SK-N-SH (cell line): ENCODE data around the gene DMGDH. TPM values are rescaled to one million over a fixed set of nuclear protein-coding genes. Genes with fewer than 3 reads are reported as not detected.

Experiments
- CTCF ChIA-PET: fragments of 300-600, 350-600 bp; formaldehyde crosslinking; extraction: SDS; loops from one replicate; lab custom pipeline; 2021; lab: Yijun Ruan, JAX
- POLR2A ChIA-PET: fragments of 350-600 bp; sonication (Branson Sonifier 250); formaldehyde crosslinking; extraction: SDS; loops from one replicate; lab custom pipeline; 2020; ENCODE audit warnings: antibody characterized with exemption, inconsistent platforms; lab: Yijun Ruan, JAX
- DNase-seq: peaks from one replicate; pipeline ENCODE4 v3.0.0; 2012
- H2AFZ ChIP-seq: fragments of 200-600 bp; sonication (generic); 2 replicates; pipeline ENCODE4 v1.8.1; 2016; ENCODE audit warnings: antibody characterized with exemption, mild to moderate bottlenecking, low read depth
- H3F3A ChIP-seq: fragments of 200-600 bp; sonication (generic); replicated peaks from 2 replicates; pipeline ENCODE3; 2016; ENCODE audit warnings: antibody characterized with exemption, mild to moderate bottlenecking; ENCODE audit not compliant: insufficient read depth
- H3K27ac ChIP-seq, 2 experiments: fragments of 200-500 bp in 1 of 2; fragments of 200-600 bp in 1 of 2; sonication (Bioruptor generic) in 1 of 2; sonication (generic), shearing (Covaris generic) in 1 of 2; 2 replicates each; pipeline versions ENCODE4 v1.5.1 to v1.6.1; 2014 to 2016; ENCODE audit warnings: low read depth in 2 of 2, inconsistent platforms in 1 of 2, low read length in 1 of 2, mild to moderate bottlenecking in 1 of 2, mixed read lengths in 1 of 2
- H3K27me3 ChIP-seq: fragments of 200-600 bp; sonication (generic), shearing (Covaris generic); 2 replicates; pipeline ENCODE4 v1.6.1; 2016; ENCODE audit warnings: mixed run types; ENCODE audit not compliant: insufficient read depth
- H3K36me3 ChIP-seq, 2 experiments: fragments of 200-500 bp in 1 of 2; fragments of 200-600 bp in 1 of 2; sonication (Bioruptor generic) in 1 of 2; sonication (generic) in 1 of 2; replicated peaks in 1 of 2; 2 replicates each; pipeline versions ENCODE3 to v1.5.1; 2014 to 2016; ENCODE audit warnings: low read length in 1 of 2, mild to moderate bottlenecking in 1 of 2; ENCODE audit not compliant: insufficient read depth in 2 of 2, control insufficient read depth in 1 of 2
- H3K4me1 ChIP-seq, 2 experiments: fragments of 200-500 bp in 1 of 2; fragments of 200-600 bp in 1 of 2; sonication (Bioruptor generic) in 1 of 2; sonication (generic), shearing (Covaris generic) in 1 of 2; 2 replicates each; pipeline versions ENCODE4 v1.5.1 to v1.6.1; 2014 to 2016; ENCODE audit warnings: low read depth in 1 of 2, low read length in 1 of 2, mixed run types in 1 of 2; ENCODE audit not compliant: insufficient read depth in 2 of 2, control insufficient read depth in 1 of 2
- H3K4me2 ChIP-seq: fragments of 200-600 bp; sonication (generic), shearing (Covaris generic); 2 replicates; pipeline ENCODE4 v1.6.1; 2017; ENCODE audit warnings: mixed run types
- H3K4me3 ChIP-seq, 2 experiments: fragments of 200-500 bp in 1 of 2; fragments of 200-600 bp in 1 of 2; sonication (Bioruptor generic) in 1 of 2; sonication (generic), shearing (Covaris generic) in 1 of 2; 2 replicates each; pipeline versions ENCODE4 v1.5.1 to v1.8.1; 2014 to 2016; ENCODE audit warnings: low read depth in 2 of 2, inconsistent platforms in 1 of 2, low read length in 1 of 2, mild to moderate bottlenecking in 1 of 2, mixed read lengths in 1 of 2, moderate library complexity in 1 of 2
- H3K79me2 ChIP-seq: fragments of 200-600 bp; sonication (generic); 2 replicates; pipeline ENCODE4 v1.8.1; 2017; ENCODE audit warnings: mild to moderate bottlenecking; ENCODE audit not compliant: insufficient read depth
- H3K9ac ChIP-seq: fragments of 200-600 bp; sonication (generic); 2 replicates; pipeline ENCODE4 v1.6.1; 2017; ENCODE audit warnings: mixed run types
- H3K9me2 ChIP-seq: fragments of 200-600 bp; sonication (generic); 2 replicates; pipeline ENCODE4 v1.6.1; 2017; ENCODE audit warnings: mixed run types
- H3K9me3 ChIP-seq: fragments of 200-600 bp; sonication (generic); 2 replicates; pipeline ENCODE4 v1.6.1; 2017; ENCODE audit warnings: mixed run types, mild to moderate bottlenecking, moderate library complexity
- H4K20me1 ChIP-seq: fragments of 200-600 bp; sonication (generic); 2 replicates; pipeline ENCODE4 v1.6.1; 2017; ENCODE audit warnings: mild to moderate bottlenecking, mixed run types; ENCODE audit not compliant: insufficient read depth
- CTCF ChIP-seq: fragments of 200-600 bp; sonication (generic); IDR thresholded peaks from 2 replicates; pipeline ENCODE4 v1.6.1; 2017; ENCODE audit warnings: antibody characterized with exemption, mild to moderate bottlenecking, moderate library complexity
- EZH2phosphoT487 ChIP-seq: fragments of 200-600 bp; sonication (generic); IDR thresholded peaks from 2 replicates; pipeline ENCODE4 v1.6.1; 2017; ENCODE audit warnings: low read depth, mixed run types, mild to moderate bottlenecking, antibody characterized with exemption, moderate library complexity, borderline replicate concordance
- GATA2 ChIP-seq: sonication (generic); formaldehyde crosslinking; IDR thresholded peaks from 2 replicates; pipeline ENCODE4 v1.5.0; 2020; ENCODE audit warnings: mild to moderate bottlenecking, missing genetic modification reagents
- MXI1 ChIP-seq: IDR thresholded peaks from 2 replicates; pipeline ENCODE4 v1.6.1; 2012; ENCODE audit warnings: mild to moderate bottlenecking, low read depth, low read length, improper control_type of control experiment
- NFIC ChIP-seq: IDR thresholded peaks from 2 replicates; pipeline ENCODE4 v1.4.0; 2012; ENCODE audit warnings: borderline replicate concordance
- PBX3 ChIP-seq: IDR thresholded peaks from 2 replicates; pipeline ENCODE4; 2012
- POLR2AphosphoS5 ChIP-seq: IDR thresholded peaks from 2 replicates; pipeline ENCODE4 v1.6.1; 2012; ENCODE audit warnings: low read depth, low read length
- RAD21 ChIP-seq: IDR thresholded peaks from 2 replicates; pipeline ENCODE4 v1.6.1; 2012; ENCODE audit warnings: mild to moderate bottlenecking, low read length
- RCOR1 ChIP-seq: fragments of 150-350 bp; IDR thresholded peaks from 2 replicates; pipeline ENCODE4 v1.6.1; 2017; ENCODE audit warnings: antibody characterized with exemption, low read length
- REST ChIP-seq: IDR thresholded peaks from 2 replicates; pipeline ENCODE4 v1.6.1; 2012; ENCODE audit warnings: mild to moderate bottlenecking, low read depth, low read length, moderate library complexity
- SIN3A ChIP-seq: IDR thresholded peaks from 2 replicates; pipeline ENCODE4 v1.6.1; 2012; ENCODE audit warnings: low read depth, mild to moderate bottlenecking, low read length, moderate library complexity, borderline replicate concordance
- SMC3 ChIP-seq: IDR thresholded peaks from 2 replicates; pipeline ENCODE4 v1.6.1; 2012; ENCODE audit warnings: low read depth, low read length, improper control_type of control experiment
- TAF1 ChIP-seq: IDR thresholded peaks from 2 replicates; pipeline ENCODE4 v1.6.1; 2012; ENCODE audit warnings: low read depth, mild to moderate bottlenecking, low read length, moderate library complexity, borderline replicate concordance
- USF2 ChIP-seq: fragments of 150-350 bp; IDR thresholded peaks from 2 replicates; pipeline ENCODE4 v1.6.1; 2017; ENCODE audit warnings: antibody characterized with exemption, low read length, low read depth, borderline replicate concordance
- YY1 ChIP-seq: IDR thresholded peaks from 2 replicates; pipeline ENCODE4 v1.4.0; 2012; ENCODE audit warnings: low read depth, mild to moderate bottlenecking
- WGBS: methylation state at CpG from one replicate; pipeline ENCODE4 v1.1.6; 2017; ENCODE audit warnings: low lambda C conversion rate; 5-methylcytosine and 5-hydroxymethylcytosine counted together
- polyA plus RNA-seq, 3 experiments: library from polyadenylated mRNA; depleted of rRNA; stranded (reverse); fragments of >200 nt; gene quantifications; 2 replicates each; pipeline ENCODE4 v1.2.3, GENCODE V29; 2012

Gene DMGDH
- polyA plus RNA-seq, 1 of the 3 experiments (the other 2 are of a cell fraction): 0.56 TPM

GRCh38 chr5:79042188-79042587 is 27.3 kb downstream of the DMGDH start:
- H2AFZ ChIP-seq: no peak overlapping the region
- no peaks in the 10 kb centered on the region for H3K79me2 ChIP-seq
- H3K4me1 ChIP-seq: no peaks in the 10 kb centered on the region
- H3K4me2 ChIP-seq: no peak overlapping the region
- H3K27me3 ChIP-seq: no peaks in the 10 kb centered on the region; the same call in 1 of the 2 replicates
- no peak for DNase-seq
- H3K9ac ChIP-seq: no peak overlapping the region
- H3K27ac ChIP-seq: no peak overlapping the region
- no peaks in the 10 kb centered on the region for H4K20me1 ChIP-seq
- POLR2A ChIA-PET: no interaction called here
- H3K9me3 ChIP-seq: no peaks in the 10 kb centered on the region
- no peaks in the 10 kb centered on the region for H3K9me2 ChIP-seq
- CTCF ChIA-PET: interaction anchor here (3.2 to 5.8 kb wide), 2 partner anchors 18 to 90 kb away, joined by 18 to 26 read pairs; no protein-coding TSS in a partner anchor
- no peak overlapping the region for H3K4me3 ChIP-seq
- H3K36me3 ChIP-seq: no peaks in the 10 kb centered on the region
- H3F3A ChIP-seq: no peaks in the 10 kb centered on the region
- TF ChIP-seq GATA2 (no peak), POLR2AphosphoS5 (no peak), REST (no peak), MXI1 (no peak), EZH2phosphoT487 (no peak), SIN3A (no peak), USF2 (no peak), RCOR1 (no peak), SMC3 (no peak), TAF1 (no peak), NFIC (no peak), CTCF (no peak), YY1 (no peak), RAD21 (no peak), PBX3 (no peak)
- 52% methylated on average over 3 of the region's 3 CpGs for WGBS
